Fibroblast of mammary gland (primary cell): ENCODE measurements around the gene SAG.
"Not testable (repeated sequence)": the region's sequence is repeated elsewhere in the genome, so short reads cannot be mapped to it uniquely, and the experiment has no call there.

Experiments
- DNase-seq: peaks from one replicate; pipeline ENCODE4 v3.0.0-alpha.2; 2010; ENCODE audit warnings: low read depth
- H3K4me3 ChIP-seq: 2 replicates; pipeline ENCODE4 v1.5.1; 2011; ENCODE audit warnings: low read depth, mild to moderate bottlenecking, low read length, moderate library complexity; ENCODE audit not compliant: control insufficient read depth
- TF ChIP-seq, protein P1 (sequence below): conservative IDR thresholded peaks from 2 replicates; pipeline ENCODE4 v1.5.1; 2011; ENCODE audit warnings: low read depth, low read length, inconsistent platforms; ENCODE audit not compliant: control insufficient read depth, insufficient read depth

SAG gene

DNA sequence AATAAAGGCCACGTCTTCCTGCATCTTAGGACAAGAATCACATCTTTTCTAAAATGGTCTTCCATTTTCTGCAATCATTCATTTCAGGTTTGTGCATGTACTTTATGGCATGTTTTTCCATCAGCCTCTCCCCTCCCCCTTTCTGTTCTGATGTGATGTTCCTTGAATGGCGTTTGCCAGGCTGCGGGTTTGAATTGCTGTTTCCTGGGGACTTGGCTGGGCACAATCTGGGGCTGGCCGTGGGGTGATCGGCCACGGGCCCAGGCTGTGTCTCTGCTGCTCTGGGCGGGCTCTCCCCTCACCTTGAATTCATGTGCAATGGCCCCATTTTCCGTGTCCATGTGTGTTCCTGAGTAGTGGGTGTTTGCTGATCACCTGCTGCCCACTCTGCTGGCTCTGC lies 61.8 kb downstream of the SAG start:
- H3K4me3 ChIP-seq: no peak overlapping the region
- DNase-seq: no peak
- TF ChIP-seq, protein P1, sequence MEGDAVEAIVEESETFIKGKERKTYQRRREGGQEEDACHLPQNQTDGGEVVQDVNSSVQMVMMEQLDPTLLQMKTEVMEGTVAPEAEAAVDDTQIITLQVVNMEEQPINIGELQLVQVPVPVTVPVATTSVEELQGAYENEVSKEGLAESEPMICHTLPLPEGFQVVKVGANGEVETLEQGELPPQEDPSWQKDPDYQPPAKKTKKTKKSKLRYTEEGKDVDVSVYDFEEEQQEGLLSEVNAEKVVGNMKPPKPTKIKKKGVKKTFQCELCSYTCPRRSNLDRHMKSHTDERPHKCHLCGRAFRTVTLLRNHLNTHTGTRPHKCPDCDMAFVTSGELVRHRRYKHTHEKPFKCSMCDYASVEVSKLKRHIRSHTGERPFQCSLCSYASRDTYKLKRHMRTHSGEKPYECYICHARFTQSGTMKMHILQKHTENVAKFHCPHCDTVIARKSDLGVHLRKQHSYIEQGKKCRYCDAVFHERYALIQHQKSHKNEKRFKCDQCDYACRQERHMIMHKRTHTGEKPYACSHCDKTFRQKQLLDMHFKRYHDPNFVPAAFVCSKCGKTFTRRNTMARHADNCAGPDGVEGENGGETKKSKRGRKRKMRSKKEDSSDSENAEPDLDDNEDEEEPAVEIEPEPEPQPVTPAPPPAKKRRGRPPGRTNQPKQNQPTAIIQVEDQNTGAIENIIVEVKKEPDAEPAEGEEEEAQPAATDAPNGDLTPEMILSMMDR: no peak

GRCh38 chr2:233369897-233370685 lies 62.5 kb downstream of the SAG start:
- DNase-seq: no peak
- no peak overlapping the region for H3K4me3 ChIP-seq
- TF ChIP-seq, protein P1: no peak

DNA sequence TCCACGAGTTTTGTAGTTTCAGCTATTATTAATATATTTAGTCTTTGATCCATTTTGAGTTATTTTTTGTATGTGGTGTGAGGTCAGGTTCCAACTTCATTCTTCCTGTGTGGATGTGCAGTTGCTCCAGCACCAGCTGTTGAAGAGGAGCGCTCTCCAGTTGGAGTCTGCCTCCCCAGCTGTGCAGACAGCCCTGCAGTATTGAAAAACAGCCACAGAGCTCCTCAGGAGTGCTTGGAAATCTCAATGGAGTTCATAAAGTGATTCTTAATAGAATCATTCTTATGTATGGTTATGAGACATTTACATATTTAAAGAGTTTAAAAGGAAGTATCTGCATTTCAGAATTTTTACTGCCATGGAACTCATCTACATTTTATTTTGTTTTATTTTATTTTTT lies 64.0 kb downstream of the SAG start:
- no peak overlapping the region for H3K4me3 ChIP-seq
- TF ChIP-seq, protein P1: no peak
- no peak for DNase-seq

GRCh38 chr2:233372855-233373254 lies 65.2 kb downstream of the SAG start:
- TF ChIP-seq, protein P1: no peak

GRCh38 chr2:233373316-233373715 lies 65.7 kb downstream of the SAG start:
- H3K4me3 ChIP-seq: no peak overlapping the region
- TF ChIP-seq, protein P1: no peak
- DNase-seq: no peak

More at GRCh38 chr2:233372855-233373254, 65.2 kb downstream of the SAG start:
- H3K4me3 ChIP-seq: no peak overlapping the region
- no peak for DNase-seq

DNA sequence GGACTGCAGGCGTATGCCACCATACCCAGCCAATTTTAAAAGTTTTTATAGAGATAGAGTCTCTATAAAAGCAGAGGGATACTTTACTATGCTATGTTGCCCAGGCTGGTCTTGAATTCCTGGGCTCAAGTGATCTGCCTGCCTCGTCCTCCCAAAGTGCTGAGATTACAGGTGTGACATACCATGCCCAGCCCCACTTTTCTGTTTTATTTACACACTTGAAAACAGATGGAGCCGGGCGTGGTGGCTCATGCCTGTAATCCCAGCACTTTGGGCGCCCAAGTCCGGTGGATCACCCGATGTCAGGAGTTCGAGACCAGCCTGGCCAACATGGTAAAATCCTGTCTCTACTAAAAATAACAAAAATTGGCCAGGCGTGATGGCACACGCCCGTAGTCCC lies 67.2 kb downstream of the SAG start:
- not testable (repeated sequence) for DNase-seq

GRCh38 chr2:233375490-233376314 lies 68.1 kb downstream of the SAG start:
- TF ChIP-seq, protein P1: no peak
- no peak for DNase-seq
- no peak overlapping the region for H3K4me3 ChIP-seq

More for the DNA sequence above, 67.2 kb downstream of the SAG start:
- H3K4me3 ChIP-seq: not testable (repeated sequence)
